ENCODE measurements around the gene NARS2. TPM values are rescaled to one million over a fixed set of nuclear protein-coding genes. Genes with fewer than 3 reads are reported as not detected.
"Not testable (repeated sequence)": the region's sequence is repeated elsewhere in the genome, so short reads cannot be mapped to it uniquely, and the experiment has no call there.

NARS2 gene
- total RNA-seq, 1 donor from 2014 or later = 16.2 TPM

DNA sequence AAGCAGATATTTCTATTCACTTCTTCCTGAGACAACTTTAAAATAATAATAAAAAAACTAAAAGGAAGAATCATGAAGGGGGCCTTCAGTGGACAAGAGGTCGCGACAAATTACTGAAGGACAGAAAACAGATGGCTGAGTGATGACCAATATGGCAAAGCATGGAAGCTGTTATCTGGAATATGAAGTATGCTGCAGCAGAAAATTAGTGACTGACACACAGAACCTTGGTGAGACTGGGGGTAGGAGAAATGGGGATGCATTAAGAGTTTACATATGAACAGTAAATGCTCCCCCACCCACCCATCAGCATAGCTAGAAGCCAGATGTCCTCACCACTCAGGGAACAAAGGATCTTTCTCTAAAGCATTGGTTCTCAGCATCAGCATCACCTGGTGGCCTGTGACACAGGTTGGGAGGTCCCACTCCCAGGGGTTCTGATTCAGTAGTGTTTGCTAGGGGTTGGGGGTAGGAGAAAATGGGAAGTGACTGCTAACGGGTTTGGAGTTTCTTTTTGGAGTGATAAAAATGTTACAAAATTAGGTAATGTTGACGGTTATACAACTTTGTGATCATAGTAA is 59.7 kb downstream of the NARS2 start:
- TF ChIP-seq, protein P1, sequence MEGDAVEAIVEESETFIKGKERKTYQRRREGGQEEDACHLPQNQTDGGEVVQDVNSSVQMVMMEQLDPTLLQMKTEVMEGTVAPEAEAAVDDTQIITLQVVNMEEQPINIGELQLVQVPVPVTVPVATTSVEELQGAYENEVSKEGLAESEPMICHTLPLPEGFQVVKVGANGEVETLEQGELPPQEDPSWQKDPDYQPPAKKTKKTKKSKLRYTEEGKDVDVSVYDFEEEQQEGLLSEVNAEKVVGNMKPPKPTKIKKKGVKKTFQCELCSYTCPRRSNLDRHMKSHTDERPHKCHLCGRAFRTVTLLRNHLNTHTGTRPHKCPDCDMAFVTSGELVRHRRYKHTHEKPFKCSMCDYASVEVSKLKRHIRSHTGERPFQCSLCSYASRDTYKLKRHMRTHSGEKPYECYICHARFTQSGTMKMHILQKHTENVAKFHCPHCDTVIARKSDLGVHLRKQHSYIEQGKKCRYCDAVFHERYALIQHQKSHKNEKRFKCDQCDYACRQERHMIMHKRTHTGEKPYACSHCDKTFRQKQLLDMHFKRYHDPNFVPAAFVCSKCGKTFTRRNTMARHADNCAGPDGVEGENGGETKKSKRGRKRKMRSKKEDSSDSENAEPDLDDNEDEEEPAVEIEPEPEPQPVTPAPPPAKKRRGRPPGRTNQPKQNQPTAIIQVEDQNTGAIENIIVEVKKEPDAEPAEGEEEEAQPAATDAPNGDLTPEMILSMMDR (IDR thresholded peaks at IDR 0.05; ENCODE audit: unreplicated experiment) = no peak
- no peak overlapping the region for H3K4me3 Mint-ChIP-seq (ENCODE audit: unreplicated experiment)
- H3K9me3 Mint-ChIP-seq (ENCODE audit: unreplicated experiment) = no peaks in the 10 kb centered on the region
- peaks cover 9% of the 10 kb centered on the region for H3K36me3 Mint-ChIP-seq (ENCODE audit: low read depth, unreplicated experiment)
- no peak for DNase-seq (ENCODE audit: low spot score)
- no peak overlapping the region for H3K27ac Mint-ChIP-seq (ENCODE audit: unreplicated experiment)
- peaks cover 2% of the 10 kb centered on the region for H3K27me3 Mint-ChIP-seq (ENCODE audit: unreplicated experiment)
- peaks cover 11% of the 10 kb centered on the region for H3K4me1 Mint-ChIP-seq (ENCODE audit: unreplicated experiment)

DNA sequence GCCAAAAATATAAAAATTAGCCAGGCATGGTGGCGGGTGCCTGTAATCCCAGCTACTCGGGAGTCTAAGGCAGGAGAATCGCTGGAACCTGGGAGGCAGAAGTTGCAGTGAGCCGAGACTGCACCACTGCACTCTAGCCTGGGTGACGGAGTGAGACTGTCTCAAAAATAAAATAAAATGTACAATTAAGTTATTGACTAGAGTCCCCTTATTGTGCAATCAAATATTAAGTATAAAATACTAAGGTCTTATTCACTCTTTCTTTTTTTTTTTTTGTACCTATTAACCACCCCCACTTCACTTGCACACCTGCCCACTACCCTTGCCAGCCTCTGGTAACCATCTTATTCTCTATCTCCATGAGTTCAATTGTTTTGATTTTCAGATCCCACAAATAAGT is 61.6 kb downstream of the NARS2 start:
- Mint-ChIP-seq H3K36me3 (ENCODE audit: low read depth, unreplicated experiment) (peaks cover 10% of the 10 kb centered on the region), H3K4me1 (ENCODE audit: unreplicated experiment) (peaks cover 11% of the 10 kb centered on the region)
- H3K27ac Mint-ChIP-seq (ENCODE audit: unreplicated experiment); H3K4me3 Mint-ChIP-seq (ENCODE audit: unreplicated experiment); DNase-seq (ENCODE audit: low spot score); H3K27me3 Mint-ChIP-seq (ENCODE audit: unreplicated experiment); H3K9me3 Mint-ChIP-seq (ENCODE audit: unreplicated experiment): not testable (repeated sequence)

DNA sequence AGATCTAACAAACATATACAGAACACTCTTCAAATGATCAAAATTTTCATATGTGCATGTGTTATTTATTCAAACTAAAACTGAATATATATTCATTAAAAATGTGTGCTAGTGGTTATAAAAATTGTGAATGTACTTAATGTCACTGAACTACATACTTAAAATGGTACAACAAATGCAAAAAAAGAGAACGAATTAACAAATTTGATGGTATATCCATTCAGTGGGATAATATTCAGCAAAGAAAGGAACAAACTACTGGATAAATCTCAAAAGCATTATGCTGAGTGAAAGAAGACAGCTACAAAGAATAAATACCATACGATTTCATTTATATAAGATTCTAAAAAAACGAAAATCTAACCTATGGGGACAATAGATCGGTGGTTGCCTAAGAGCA is 64.1 kb downstream of the NARS2 start:
- no peak for DNase-seq (ENCODE audit: low spot score)
- TF ChIP-seq, protein P1 (IDR thresholded peaks at IDR 0.05; ENCODE audit: unreplicated experiment) = no peak
- Mint-ChIP-seq H3K27ac (ENCODE audit: unreplicated experiment) (no peak overlapping the region), H3K36me3 (ENCODE audit: low read depth, unreplicated experiment) (peaks cover 10% of the 10 kb centered on the region), H3K9me3 (ENCODE audit: unreplicated experiment) (no peaks in the 10 kb centered on the region), H3K4me1 (ENCODE audit: unreplicated experiment) (no peaks in the 10 kb centered on the region), H3K27me3 (ENCODE audit: unreplicated experiment) (peaks cover 2% of the 10 kb centered on the region), H3K4me3 (ENCODE audit: unreplicated experiment) (no peak overlapping the region)

DNA sequence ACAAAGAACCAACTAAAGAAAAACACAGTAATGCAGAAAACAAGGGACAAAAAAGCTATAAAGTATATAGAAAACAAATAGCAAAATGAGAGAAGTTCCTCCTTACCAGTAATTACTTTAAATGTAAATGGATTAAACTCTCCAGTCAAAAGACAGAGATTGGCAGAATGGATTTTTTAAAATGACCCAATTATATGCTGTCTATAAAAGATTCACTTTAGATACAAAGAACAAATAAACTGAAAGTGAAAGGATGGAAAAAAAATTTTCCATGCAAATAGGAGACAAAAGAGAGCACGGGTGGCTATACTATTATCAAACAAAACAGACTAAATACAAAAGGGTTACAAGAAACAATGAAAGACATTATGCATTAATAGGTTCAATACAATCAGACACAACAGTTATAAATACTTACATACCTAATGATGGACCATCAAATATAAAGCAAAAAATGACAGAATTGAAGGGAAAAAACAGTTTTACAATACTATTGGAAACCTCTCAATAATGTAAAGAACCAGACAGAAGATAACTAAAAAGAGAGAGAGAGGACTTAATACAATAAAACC is 64.6 kb downstream of the NARS2 start:
- Mint-ChIP-seq H3K36me3 (ENCODE audit: low read depth, unreplicated experiment) (peaks cover 10% of the 10 kb centered on the region), H3K27me3 (ENCODE audit: unreplicated experiment) (peaks cover under 1% of the 10 kb centered on the region), H3K27ac (ENCODE audit: unreplicated experiment) (no peak overlapping the region), H3K4me3 (ENCODE audit: unreplicated experiment) (no peak overlapping the region), H3K4me1 (ENCODE audit: unreplicated experiment) (no peaks in the 10 kb centered on the region), H3K9me3 (ENCODE audit: unreplicated experiment) (no peaks in the 10 kb centered on the region)
- no peak for DNase-seq (ENCODE audit: low spot score)
- TF ChIP-seq, protein P1 (IDR thresholded peaks at IDR 0.05; ENCODE audit: unreplicated experiment) = no peak

DNA sequence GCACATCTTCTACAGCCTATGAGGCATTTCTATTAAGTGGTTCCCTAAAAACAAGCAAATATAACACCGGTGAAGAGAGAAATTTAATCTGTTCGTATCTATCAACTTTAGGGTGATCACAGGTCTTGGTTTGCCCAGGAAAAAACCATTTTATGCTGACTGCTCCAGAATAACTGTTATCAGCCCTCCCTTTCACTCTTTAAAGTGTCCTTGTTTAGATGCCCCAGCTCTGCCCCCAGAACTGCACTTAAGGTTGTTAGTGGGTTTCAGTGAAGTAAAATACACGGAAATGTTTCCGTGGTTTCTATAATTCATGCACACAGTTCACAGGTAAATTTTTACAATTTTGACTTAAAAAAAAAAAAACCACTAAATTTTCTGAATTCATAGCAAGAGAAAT is 70.0 kb downstream of the NARS2 start:
- Mint-ChIP-seq H3K9me3 (ENCODE audit: unreplicated experiment) (no peaks in the 10 kb centered on the region), H3K27me3 (ENCODE audit: unreplicated experiment) (no peaks in the 10 kb centered on the region), H3K36me3 (ENCODE audit: low read depth, unreplicated experiment) (no peaks in the 10 kb centered on the region), H3K4me1 (ENCODE audit: unreplicated experiment) (no peaks in the 10 kb centered on the region), H3K4me3 (ENCODE audit: unreplicated experiment) (no peak overlapping the region), H3K27ac (ENCODE audit: unreplicated experiment) (no peak overlapping the region)
- DNase-seq (ENCODE audit: low spot score) = no peak
- TF ChIP-seq, protein P1 (IDR thresholded peaks at IDR 0.05; ENCODE audit: unreplicated experiment) = no peak

Measured in endothelial cell (in vitro differentiated cells).